ENCODE results near the gene SNPH. TPM values are rescaled to one million over a fixed set of nuclear protein-coding genes. Genes with fewer than 3 reads are reported as not detected.

Gene SNPH
- total RNA-seq, 4 donors from 2014 or later, result 0.89 to 3.8 (median 2.5) TPM

GRCh38 chr20:1327827-1328679, 62.0 kb downstream of the SNPH start:
- peak overlapping the region; percentile 97 for H3K27ac ChIP-seq
- WGBS, result 76% methylated on average over 7 of the region's 7 CpGs
- no peaks in the 10 kb centered on the region for H3K9me3 ChIP-seq
- peak overlapping the region; percentile 38 for H3K4me3 ChIP-seq
- TF ChIP-seq POLR2AphosphoS5 (IDR thresholded peaks at IDR 0.05) (no peak), EP300 (IDR thresholded peaks at IDR 0.05) (no peak), CTCF (IDR thresholded peaks at IDR 0.05) (no peak), POLR2A (IDR thresholded peaks at IDR 0.05) (no peak)
- no peaks in the 10 kb centered on the region for H3K36me3 ChIP-seq
- H3K4me1 ChIP-seq, result peaks cover 75% of the 10 kb centered on the region
- no peaks in the 10 kb centered on the region for H3K27me3 ChIP-seq
- peak; percentile 62 to 64 for DNase-seq (ENCODE audit: low spot score in 2 of 2)

- H3K4me1 ChIP-seq, result peaks cover 69% of the 10 kb centered on the region
- H3K27ac ChIP-seq, result peak within 1 kb of the TSS; percentile 97
- H3K4me3 ChIP-seq, result peak within 1 kb of the TSS; percentile 38
- no peaks in the 10 kb centered on the region for H3K9me3 ChIP-seq
- DNase-seq (ENCODE audit: low spot score in 2 of 2), result peak; percentile 73 to 75
- H3K36me3 ChIP-seq, result no peaks in the 10 kb centered on the region
- no peaks in the 10 kb centered on the region for H3K27me3 ChIP-seq
- TF ChIP-seq POLR2AphosphoS5 (IDR thresholded peaks at IDR 0.05) (peak in 1 of 3 donors; percentile 49), POLR2A (IDR thresholded peaks at IDR 0.05) (no peak), CTCF (IDR thresholded peaks at IDR 0.05) (no peak), EP300 (IDR thresholded peaks at IDR 0.05) (no peak)
- 40% methylated on average over 5 of the region's 8 CpGs for WGBS
These were observed 62.7 kb downstream of the SNPH start, which contains the start of gene SDCBP2 for GRCh38 chr20:1328680-1329330. TSS of gene SDCBP2 (minus strand) at chr20:1329139. CDS start at chr20:1320416, 8,723 bp downstream.

- DNase-seq (ENCODE audit: low spot score in 2 of 2), result peak; percentile 84 to 90
These were observed 64.2 kb downstream of the SNPH start for GRCh38 chr20:1330075-1330830.

GRCh38 chr20:1331101-1331500, 65.0 kb downstream of the SNPH start:
- Histone ChIP-seq H3K4me1 (peaks cover 63% of the 10 kb centered on the region), H3K36me3 (no peaks in the 10 kb centered on the region), H3K4me3 (no peak overlapping the region), H3K27ac (peak overlapping the region; percentile 97), H3K27me3 (no peaks in the 10 kb centered on the region), H3K9me3 (no peaks in the 10 kb centered on the region)
- peak; percentile 49 to 56 for DNase-seq (ENCODE audit: low spot score in 2 of 2)
- TF ChIP-seq EP300 (IDR thresholded peaks at IDR 0.05) (no peak), POLR2AphosphoS5 (IDR thresholded peaks at IDR 0.05) (no peak), POLR2A (IDR thresholded peaks at IDR 0.05) (no peak), CTCF (IDR thresholded peaks at IDR 0.05) (no peak)
- WGBS, result 96% methylated on average over 2 of the region's 2 CpGs

More at GRCh38 chr20:1330075-1330830, 64.2 kb downstream of the SNPH start:
- H3K27ac ChIP-seq, result peak overlapping the region; percentile 97
- H3K4me3 ChIP-seq, result no peak overlapping the region
- peaks cover 62% of the 10 kb centered on the region for H3K4me1 ChIP-seq
- H3K9me3 ChIP-seq, result no peaks in the 10 kb centered on the region
- no peaks in the 10 kb centered on the region for H3K27me3 ChIP-seq
- WGBS, result 51% methylated on average over 6 of the region's 6 CpGs
- H3K36me3 ChIP-seq, result no peaks in the 10 kb centered on the region
- TF ChIP-seq CTCF (IDR thresholded peaks at IDR 0.05) (no peak), POLR2AphosphoS5 (IDR thresholded peaks at IDR 0.05) (peak in 1 of 3 donors; percentile 45), EP300 (IDR thresholded peaks at IDR 0.05) (no peak), POLR2A (IDR thresholded peaks at IDR 0.05) (no peak)
